Dermis microvascular lymphatic vessel endothelial cell (primary cell): ENCODE measurements around the gene CDH13. TPM values are rescaled to one million over a fixed set of nuclear protein-coding genes. Genes with fewer than 3 reads are reported as not detected.
A peak's percentile ranks its signal among the peaks of the same experiment; 100 is the strongest.

Source experiments
- DNase-seq, 2 donors: peaks; one replicate each; pipeline versions ENCODE4 v3.0.0 to v3.0.0-alpha.2; 2010; ENCODE audit warnings: low read depth in 2 of 2
- total RNA-seq: library from RNA; depleted of rRNA; stranded (reverse); fragments of >200 nt; gene quantifications from 2 replicates; pipeline ENCODE4 v1.2.1, GENCODE V29; 2014

Gene CDH13
- total RNA-seq, 1 donor from 2014 or later = 68.9 TPM

GRCh38 chr16:83273504-83274173, 646.9 kb downstream of the CDH13 start:
- DNase-seq = no peak

DNA sequence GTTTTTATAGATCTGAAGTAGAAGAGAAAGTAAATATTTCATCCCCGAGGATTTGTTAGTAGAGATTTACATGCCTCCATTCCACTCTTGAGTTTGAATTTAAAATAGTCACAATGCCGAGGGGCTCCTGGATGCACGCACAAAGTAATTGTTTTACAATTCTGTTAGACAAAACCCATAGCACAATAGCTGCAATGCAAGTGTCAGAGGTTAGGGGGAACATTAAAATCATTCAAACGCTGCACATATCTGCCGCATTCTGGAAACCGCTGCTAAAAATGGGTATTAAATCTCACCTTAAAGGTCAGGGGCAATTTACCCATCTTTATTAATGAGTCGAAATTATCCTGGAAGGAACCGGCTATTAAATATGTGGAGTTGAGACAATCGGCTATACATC, 652.5 kb downstream of the CDH13 start:
- no peak for DNase-seq

GRCh38 chr16:83285921-83286320, 659.2 kb downstream of the CDH13 start:
- DNase-seq = no peak

DNA sequence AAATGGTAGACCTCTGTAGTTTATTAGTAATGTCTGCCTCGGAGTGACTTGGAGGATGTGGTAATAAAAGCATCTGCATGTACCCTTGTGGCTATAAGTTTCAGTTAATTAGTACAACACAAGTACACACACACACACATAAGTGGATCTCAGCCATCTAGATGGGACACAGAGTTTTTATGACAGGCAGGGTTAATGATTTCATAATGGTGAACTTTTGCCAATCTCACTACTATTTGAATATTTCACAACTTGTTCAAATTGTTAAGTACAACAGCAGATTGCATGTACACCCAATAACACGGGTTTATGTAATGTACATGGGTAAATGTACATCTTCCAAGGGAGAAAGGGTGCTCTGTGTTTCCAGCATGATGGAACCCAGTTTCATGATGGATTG, 669.7 kb downstream of the CDH13 start:
- no peak for DNase-seq

- no peak for DNase-seq
Observed at GRCh38 chr16:83298541-83298940, 671.8 kb downstream of the CDH13 start.

DNA sequence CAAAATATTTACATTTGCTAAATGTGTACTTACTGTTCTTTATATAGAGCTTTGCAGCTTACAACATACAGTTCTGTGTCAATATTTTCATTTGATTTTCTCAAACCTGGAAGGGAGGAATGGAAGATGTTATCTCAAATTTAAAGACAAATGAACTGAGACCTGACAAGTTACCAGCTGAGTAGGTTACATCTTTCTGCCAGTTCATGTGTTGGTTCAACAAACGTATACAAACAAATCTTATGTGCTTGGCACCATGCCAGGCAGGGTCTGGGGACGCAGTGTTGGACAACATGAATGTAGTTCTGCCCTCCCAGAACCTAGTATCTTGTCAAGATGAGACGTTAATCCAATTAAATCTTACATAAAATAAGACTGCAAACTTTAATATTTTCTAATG, 673.6 kb downstream of the CDH13 start:
- DNase-seq = no peak

DNA sequence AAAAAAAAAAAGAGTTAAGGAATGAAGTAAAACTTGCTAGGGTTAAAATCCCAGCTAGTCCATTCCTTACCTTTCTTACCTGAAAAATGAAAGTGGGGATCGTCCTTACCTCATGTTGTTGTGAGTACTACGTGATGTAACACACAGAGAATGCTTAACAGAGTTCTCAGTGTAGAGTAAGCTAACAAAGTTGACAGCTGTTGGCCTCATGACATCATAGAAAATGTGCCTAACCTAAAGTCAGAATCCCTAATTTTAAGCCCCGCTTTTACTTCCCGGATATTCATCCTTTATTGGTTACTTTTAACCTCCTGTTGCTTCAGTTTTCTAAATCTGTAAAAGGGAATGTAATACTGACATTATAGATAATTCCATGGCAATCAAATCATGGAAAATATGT, 675.2 kb downstream of the CDH13 start:
- DNase-seq = peak; percentile 18

DNA sequence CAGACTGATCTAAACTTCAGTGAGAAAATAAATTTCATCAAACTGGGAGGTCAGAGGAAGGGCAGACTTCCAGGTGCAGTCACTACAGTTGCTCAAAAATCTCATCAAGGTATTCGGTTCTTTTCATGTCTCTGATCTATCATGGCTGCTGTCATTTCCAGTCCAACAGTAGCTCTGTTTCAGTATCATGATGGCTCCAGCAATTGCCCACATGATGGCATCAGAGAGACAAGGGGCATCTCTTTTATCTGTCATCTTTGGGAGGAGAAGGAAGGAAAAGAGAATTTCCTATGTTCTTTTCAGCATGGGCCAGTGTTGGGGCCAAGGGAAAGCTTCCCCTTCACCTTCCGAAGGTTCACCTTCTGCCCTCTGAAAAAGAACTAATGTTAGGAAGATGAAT, 676.1 kb downstream of the CDH13 start:
- DNase-seq = no peak

DNA sequence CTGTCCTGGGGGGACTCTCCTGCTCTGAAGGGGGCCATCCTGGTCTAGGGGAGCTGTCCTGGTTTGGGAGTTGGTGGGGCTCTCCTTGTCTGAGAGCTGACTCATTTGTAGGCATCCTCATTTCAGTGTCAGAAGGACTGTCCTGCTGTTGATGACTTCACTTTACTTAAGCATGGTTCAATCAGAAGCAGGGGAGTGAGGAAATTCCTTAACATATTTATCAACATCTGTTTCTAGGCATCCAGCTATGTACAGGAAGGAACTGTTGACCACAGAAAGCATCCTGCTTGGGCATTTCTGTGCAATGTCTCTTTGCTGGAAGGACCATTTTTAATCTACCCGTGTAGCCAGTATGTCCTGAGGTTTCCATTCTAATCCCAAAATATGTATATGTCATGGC, 678.3 kb downstream of the CDH13 start:
- DNase-seq = peak; percentile 38 to 90

DNA sequence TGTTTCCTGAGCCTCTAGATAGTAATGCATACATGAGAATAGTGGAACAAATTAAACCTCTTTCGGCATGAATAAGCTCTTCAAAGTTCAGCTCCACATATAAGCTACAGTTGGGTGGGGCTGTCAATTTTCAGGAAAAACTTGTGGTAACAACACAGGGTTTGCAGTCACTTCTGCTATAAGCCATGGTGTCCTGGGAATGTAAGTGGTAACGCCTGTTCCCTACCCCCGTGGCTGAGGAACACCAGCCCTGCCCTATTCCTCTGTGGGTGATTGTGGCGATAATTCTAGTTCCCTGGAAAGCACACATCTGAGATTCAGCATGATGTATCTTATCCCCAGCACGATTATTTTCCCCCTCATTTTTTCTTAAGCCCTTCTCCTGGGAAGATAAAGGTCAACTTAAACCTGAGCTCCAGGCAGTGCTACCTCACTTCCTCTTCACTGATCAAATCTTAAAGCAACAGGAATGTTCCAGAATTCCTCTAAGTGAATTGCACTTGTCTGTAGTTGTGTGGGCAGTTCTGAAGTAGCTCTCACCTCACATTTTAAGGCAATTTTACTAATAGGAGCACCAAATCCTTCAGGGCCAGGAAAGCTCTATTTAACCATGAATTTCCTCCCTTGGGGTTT, 680.3 kb downstream of the CDH13 start:
- peak in 1 of 2 donors; percentile 40 for DNase-seq

GRCh38 chr16:83307594-83307992, 680.8 kb downstream of the CDH13 start:
- DNase-seq = no peak

DNA sequence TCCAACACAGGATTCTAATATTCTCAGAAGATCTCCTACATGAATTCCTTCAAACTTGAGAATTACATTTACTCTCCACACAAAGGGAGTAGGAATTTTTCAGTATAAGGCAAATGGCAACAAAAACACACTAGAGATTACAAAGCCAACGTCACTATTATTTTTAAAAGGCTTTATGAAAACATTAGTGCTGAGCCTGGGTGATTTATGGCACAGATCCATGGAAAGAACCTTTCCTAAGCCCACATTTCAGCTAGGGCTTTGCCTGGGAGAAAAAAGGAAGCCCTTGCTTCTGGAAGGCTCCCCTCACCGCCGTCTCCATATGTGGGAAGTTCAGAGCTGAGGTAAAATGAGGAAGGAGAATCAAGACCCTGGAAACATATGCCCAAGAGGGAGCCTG, 681.6 kb downstream of the CDH13 start:
- peak; percentile 6 to 63 for DNase-seq

DNA sequence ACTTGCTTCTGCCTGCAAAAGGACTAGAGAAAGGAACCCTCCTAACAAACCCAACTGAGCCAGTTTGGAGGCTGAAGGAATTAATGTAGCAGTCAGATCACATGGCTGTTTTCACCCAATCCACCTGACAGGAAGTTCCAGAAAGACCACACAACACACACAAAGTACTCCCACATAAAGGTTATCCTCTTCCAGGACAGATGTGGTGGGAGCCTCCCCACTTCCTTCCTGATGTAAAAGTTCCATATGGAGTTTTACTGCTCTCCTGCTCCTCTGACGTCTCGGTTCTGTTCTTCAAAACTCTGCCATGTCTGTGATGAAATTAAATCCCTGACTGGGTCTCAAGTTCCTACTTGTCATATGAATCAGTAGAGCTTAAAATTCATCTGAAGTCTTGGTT, 684.0 kb downstream of the CDH13 start:
- no peak for DNase-seq

- DNase-seq = no peak
Observed at GRCh38 chr16:83312015-83312717, 685.4 kb downstream of the CDH13 start.

- DNase-seq = no peak
Observed at GRCh38 chr16:83312718-83313245, 686.0 kb downstream of the CDH13 start.

GRCh38 chr16:83315271-83315670, 688.5 kb downstream of the CDH13 start:
- no peak for DNase-seq

- DNase-seq = no peak
Observed at GRCh38 chr16:83316458-83316857, 689.7 kb downstream of the CDH13 start.

- DNase-seq = no peak
Observed at GRCh38 chr16:83318390-83318789, 691.6 kb downstream of the CDH13 start.

- DNase-seq = no peak
Observed at GRCh38 chr16:83328936-83329335, 702.2 kb downstream of the CDH13 start.

DNA sequence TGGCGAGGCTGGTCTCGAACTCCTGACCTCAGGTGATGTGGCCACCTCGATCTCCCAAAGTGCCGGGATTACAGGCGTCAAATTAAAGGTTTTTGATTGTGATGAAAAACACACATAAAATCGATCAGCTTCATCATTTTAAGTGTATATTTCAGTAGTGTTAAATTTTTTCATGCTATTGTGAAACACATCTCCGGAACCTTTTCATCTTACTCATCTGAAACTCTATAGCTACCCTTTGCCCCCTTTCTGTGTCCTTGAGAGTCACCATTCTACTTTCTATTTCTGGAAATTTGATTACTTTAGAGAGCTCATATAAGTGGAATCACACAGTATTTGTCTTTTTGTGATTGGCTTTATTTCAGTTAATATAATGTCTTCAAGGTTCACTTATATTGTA, 702.7 kb downstream of the CDH13 start:
- no peak for DNase-seq

GRCh38 chr16:83330251-83330650, 703.5 kb downstream of the CDH13 start:
- DNase-seq = no peak

- DNase-seq = no peak
Observed at GRCh38 chr16:83335076-83335475, 708.3 kb downstream of the CDH13 start.

DNA sequence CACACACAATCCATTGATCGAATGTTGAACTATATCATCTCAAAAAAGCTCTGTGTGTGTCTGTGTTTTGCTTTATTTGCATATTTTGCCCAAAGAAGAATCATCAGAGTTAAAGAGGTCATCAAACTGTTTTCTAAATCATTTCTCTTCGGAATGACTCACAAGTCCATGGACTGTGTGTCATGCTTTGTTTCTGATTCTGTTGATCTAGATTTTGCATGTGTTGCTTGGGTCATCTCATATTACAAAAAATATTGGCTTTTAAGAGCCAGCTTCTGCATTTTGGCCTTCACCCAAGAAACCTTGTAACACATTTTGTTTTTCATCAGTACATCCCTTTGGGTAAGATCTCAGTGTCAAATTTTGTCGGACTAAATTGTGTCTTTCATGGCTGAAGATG, 709.8 kb downstream of the CDH13 start:
- peak; percentile 82 to 97 for DNase-seq
